Lower leg skin (tissue), 3 donors: ENCODE measurements around the gene DCDC2.

Experiments
- POLR2A ChIP-seq, 2 donors: fragments of 450-650 bp; IDR thresholded peaks; one replicate each; pipeline ENCODE4 v1.6.1; 2016 to 2017; ENCODE audit warnings: antibody characterized with exemption in 2 of 2, mild to moderate bottlenecking in 1 of 2, moderate library complexity in 1 of 2
- TF ChIP-seq, protein P1 (sequence below), 3 donors: fragments of 450-650 bp; IDR thresholded peaks; one replicate each; pipeline ENCODE4 v1.5.1; 2016; ENCODE audit warnings: antibody characterized with exemption in 3 of 3, mild to moderate bottlenecking in 3 of 3, moderate library complexity in 2 of 3

DNA sequence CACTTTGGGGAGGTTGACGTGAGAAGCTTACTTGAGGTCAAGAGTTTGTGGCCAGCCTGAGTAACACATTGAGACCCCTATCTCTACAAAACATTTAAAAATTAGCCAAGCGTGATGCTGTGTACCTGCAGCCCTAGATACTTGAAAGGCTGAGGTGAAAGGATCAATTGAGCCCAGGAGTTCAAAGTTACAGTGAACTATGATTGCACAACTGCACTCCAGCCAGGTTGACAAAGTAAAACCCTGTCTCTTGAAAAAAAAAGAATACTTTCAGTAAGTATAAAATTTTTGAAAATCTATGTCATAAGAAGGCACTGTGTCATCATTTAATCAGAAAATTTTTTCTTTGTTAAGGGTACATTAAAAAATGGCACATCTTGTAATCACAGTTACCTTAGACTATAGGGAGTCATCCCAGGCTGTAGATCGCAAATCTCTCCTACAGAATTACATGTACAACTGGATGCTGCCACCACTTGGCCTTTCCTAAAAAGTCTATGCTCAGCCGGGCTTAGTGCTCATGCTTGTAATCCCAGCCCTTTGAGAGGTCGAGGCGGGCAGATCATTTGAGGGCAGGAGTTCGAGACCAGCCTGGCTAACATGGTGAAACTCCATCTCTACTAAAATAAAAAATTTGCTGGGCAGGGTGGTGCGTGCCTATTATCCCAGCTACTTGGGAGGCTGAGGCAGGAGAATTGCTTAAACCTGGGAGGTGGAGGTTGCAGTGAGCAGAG, 27.8 kb upstream of the DCDC2 start:
- TF ChIP-seq, protein P1, sequence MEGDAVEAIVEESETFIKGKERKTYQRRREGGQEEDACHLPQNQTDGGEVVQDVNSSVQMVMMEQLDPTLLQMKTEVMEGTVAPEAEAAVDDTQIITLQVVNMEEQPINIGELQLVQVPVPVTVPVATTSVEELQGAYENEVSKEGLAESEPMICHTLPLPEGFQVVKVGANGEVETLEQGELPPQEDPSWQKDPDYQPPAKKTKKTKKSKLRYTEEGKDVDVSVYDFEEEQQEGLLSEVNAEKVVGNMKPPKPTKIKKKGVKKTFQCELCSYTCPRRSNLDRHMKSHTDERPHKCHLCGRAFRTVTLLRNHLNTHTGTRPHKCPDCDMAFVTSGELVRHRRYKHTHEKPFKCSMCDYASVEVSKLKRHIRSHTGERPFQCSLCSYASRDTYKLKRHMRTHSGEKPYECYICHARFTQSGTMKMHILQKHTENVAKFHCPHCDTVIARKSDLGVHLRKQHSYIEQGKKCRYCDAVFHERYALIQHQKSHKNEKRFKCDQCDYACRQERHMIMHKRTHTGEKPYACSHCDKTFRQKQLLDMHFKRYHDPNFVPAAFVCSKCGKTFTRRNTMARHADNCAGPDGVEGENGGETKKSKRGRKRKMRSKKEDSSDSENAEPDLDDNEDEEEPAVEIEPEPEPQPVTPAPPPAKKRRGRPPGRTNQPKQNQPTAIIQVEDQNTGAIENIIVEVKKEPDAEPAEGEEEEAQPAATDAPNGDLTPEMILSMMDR (IDR thresholded peaks at IDR 0.05), result no peak
- TF ChIP-seq POLR2A (IDR thresholded peaks at IDR 0.05), result no peak
